Activated naive CD4-positive, alpha-beta T cell treated with anti-CD3 and anti-CD28 coated beads, Interleukin-2, amount 50 U/mL, for 72 hours (primary cell): Measurements from ENCODE around the gene BOK. TPM values are rescaled to one million over a fixed set of nuclear protein-coding genes. Genes with fewer than 3 reads are reported as not detected.
"Not testable (repeated sequence)": the region's sequence is repeated elsewhere in the genome, so short reads cannot be mapped to it uniquely, and the experiment has no call there.

ENCODE experiments used
- ATAC-seq, 2 donors: fragments of 150-1000 bp; cut with Tn5 transposase; 2 replicates each; pipeline ENCODE4 v1.10.0; 2021; ENCODE audit warnings: mild to moderate bottlenecking in 2 of 2, moderate library complexity in 2 of 2
- DNase-seq, 2 donors: peaks; one replicate each; pipeline ENCODE4 v3.0.0; 2021 to 2022; ENCODE audit warnings: low spot score in 2 of 2
- H3K27ac Mint-ChIP-seq, 2 donors: one replicate each; pipeline ENCODE4 v1.8.0; 2022; ENCODE audit warnings: mild to moderate bottlenecking in 2 of 2, mixed read lengths in 2 of 2
- H3K36me3 Mint-ChIP-seq, 2 donors: one replicate each; pipeline ENCODE4 v1.8.0; 2022; ENCODE audit warnings: mixed read lengths in 2 of 2
- H3K9me3 Mint-ChIP-seq, 2 donors: one replicate each; pipeline ENCODE4 v1.8.0; 2022; ENCODE audit warnings: mixed read lengths in 2 of 2
- total RNA-seq, 2 donors: library from RNA; stranded (reverse); gene quantifications; one replicate each; pipeline ENCODE4 v1.2.3, GENCODE V29; 2022

The BOK gene, protein sequence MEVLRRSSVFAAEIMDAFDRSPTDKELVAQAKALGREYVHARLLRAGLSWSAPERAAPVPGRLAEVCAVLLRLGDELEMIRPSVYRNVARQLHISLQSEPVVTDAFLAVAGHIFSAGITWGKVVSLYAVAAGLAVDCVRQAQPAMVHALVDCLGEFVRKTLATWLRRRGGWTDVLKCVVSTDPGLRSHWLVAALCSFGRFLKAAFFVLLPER
- total RNA-seq = under 1 TPM in 1 of 2 donors, not detected in 1; 0.35 TPM

DNA sequence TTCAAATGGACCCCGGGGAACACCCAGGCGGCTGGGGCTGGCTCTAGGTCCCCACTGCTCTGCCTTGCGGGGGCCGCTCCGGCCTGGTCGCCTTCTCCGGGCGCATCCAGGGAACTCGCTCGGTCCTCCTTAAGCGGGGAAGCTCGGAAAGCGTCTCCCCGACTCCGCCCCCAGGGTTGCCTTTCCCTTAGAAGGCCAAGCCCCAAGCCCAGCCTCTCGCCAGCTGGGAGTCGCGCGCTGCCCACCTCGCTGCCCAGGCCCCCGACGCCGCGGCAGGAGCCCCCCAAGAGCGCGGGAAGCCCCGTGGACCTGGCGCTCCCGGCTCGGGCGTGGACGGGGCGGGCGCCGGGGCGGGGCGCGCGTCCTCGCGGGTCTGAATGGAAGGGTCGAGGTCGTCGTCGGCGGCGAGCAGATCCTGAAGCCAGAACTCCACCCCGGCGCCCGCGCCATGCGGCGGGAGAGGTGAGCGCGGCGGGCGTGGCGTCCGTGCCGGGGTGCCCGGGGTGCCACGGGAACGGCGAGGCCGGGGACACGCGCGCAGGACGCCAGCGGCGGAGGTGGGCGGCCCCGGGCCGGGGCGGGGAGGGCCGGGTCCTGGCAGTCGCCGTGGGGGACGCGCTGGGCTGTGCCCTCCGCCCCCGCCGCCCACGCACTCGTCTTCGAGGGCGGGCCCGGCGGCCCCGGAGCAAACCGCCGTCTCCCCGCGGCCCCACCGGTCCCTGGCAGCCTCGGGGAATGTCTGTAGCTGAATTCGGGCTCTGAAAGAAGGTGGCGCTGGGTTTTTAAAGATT, at the start of gene BOK:
BOK (plus strand) TSS at position 214 of the 791 bp plus-strand sequence. CDS start 739 bp downstream, outside the sequence.
- Mint-ChIP-seq H3K27ac (no peak within 1 kb of the TSS), H3K36me3 (peaks cover 12 to 13% of the 10 kb centered on the region in 2 donors), H3K9me3 (peaks cover 9 to 10% of the 10 kb centered on the region in 2 donors)
- DNase-seq (no peak), ATAC-seq (peak in 1 of 2 donors; percentile 39)

DNA sequence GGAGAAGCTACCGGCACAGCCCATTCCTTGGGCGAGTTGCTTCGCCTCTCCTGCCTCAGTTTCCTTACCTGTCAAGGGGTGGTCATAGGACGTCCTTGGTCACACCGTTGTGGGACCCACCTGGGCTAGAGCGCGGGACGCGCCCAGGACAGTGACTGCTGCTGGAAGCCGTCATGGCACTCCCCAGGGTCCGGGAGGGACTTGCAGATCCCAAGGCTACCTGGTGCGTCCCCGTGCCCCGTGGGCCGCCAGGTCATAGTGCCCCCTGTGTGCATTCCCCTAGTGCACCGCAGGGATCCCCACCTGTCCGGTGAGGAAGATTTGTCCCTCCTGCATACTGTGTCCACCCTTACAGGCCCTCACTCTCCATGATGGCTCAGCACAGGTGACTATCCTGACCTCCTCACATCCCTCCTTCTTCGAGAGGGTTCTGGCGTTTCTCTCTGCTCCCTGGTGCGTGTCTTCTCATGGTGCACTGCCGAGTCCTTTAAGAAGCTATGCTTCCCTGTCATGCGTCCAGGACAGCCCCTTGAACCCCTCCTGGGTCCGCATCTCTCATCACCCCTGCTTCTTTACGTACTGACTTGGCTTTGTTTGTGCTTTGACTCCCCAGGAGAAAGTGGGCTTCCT, 49.3 kb upstream of the BOK start:
- peak overlapping the region; percentile 19 to 72 for H3K27ac Mint-ChIP-seq
- ATAC-seq = no peak
- H3K36me3 Mint-ChIP-seq = peaks cover 6 to 7% of the 10 kb centered on the region in 2 donors
- H3K9me3 Mint-ChIP-seq = no peaks in the 10 kb centered on the region
- DNase-seq = no peak

DNA sequence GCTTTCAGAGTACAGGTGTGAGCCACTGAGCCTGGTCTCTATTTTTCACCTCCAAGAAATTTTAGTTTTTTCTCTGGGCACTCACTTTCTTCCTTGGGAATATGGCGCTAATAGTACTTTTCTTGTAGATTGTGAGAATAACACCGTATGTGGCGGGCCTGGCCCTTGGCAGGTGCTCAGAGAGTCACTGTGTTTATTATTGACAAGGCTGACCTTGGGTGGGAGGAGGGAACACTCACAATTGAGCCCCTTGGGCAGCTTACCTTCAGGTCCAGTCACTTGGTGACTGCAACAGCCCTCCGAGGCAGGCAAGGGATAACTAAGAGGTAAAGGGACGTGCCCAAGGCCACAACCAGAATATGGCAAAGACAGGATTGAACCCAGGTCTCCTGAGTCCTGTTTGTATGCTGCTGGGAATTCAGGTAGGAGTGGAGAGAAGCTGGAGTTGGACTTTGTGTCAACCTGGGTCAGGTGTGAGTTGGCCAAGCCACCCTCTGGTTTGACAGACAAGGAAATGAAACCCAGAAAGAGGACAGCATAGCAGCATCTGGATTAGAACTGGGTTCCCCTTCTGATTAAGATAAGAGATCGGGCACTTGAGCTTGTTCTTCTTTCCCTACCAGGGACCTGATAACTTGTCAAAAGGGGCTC, 47.3 kb upstream of the BOK start:
- peaks cover 6 to 7% of the 10 kb centered on the region in 2 donors for H3K36me3 Mint-ChIP-seq
- peaks cover 0 to 3% of the 10 kb centered on the region in 2 donors for H3K9me3 Mint-ChIP-seq
- no peak for DNase-seq
- ATAC-seq = no peak
- H3K27ac Mint-ChIP-seq = no peak overlapping the region

DNA sequence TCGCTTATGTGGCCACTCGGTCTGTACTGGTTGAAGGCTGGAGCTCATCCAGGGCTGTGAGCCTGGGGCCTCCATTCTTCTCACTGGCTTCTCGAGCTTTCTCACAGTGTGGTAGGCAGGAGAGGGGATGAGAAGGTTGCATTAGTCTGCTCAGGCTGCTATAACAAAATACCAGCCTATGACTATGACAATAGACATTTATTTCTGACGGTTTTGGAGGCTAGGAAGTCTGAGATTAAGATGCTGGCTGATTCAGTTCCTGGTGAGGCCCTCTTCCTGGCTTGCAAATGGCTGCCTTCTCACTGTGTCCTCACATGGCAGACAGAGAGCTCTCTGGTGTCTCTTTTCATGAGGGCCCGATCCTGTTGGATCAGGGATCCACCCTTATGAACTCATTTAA, 44.0 kb upstream of the BOK start:
- H3K9me3 Mint-ChIP-seq = peaks cover 12 to 18% of the 10 kb centered on the region in 2 donors
- no peak for ATAC-seq
- no peak overlapping the region for H3K27ac Mint-ChIP-seq
- H3K36me3 Mint-ChIP-seq = peaks cover 2 to 12% of the 10 kb centered on the region in 2 donors
- no peak for DNase-seq

DNA sequence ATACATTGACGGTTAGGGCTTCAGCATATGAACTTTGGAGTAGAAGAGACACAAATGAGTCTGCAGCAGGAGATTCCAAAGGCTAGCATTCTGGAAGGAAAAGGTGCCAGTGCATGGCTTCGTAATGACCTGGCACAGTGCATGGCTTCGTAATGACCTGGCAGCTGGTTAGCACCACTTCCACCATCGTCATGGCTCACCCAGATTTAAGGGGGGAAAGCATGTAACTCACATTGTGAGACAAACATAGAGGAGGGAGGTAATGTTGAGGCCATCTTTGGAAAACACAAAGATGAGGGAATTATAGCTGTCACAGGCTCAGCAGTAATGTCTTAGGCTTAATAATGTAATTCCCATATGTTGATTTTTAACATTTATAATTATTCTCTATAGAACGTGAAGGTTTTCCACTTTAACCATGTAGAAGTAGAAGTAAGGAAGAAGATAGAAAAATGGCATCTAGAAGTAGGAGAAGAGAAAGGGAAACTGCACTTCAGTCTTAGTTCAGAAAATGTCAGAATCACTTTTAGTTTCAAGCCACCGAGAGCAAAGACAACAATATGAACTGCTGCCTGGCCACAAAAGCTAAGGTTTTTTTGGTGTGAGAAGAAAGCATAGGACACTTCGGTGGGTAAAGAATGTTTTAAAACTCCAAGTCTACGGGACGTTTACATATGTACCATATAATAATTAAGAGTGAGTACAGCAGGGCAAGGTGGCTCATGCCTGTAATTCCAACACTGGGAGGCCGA, 43.4 kb upstream of the BOK start:
- DNase-seq (no peak), ATAC-seq (peak; percentile 29 to 40)
- peak overlapping the region in 1 of 2 donors; percentile 39 for H3K27ac Mint-ChIP-seq
- peaks cover 12 to 18% of the 10 kb centered on the region in 2 donors for H3K9me3 Mint-ChIP-seq
- H3K36me3 Mint-ChIP-seq = peaks cover 0 to 9% of the 10 kb centered on the region in 2 donors

DNA sequence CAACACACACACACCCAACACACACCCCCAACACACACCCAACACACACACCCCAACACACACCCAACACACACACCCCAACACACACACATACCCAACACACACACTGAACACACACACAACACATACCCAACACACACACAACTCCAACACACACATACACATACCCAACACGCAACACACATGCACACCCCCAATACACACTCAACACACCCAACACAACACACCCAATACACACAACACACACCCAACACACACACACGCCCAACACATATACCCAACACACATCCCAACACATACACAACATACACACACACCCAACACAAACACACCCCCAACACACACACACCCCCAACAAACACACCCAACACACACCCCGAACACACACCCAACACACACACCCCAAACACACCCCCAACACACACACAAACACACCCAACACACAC, 42.0 kb upstream of the BOK start:
- Mint-ChIP-seq H3K9me3 (peaks cover 12 to 18% of the 10 kb centered on the region in 2 donors), H3K36me3 (peaks cover 0 to 9% of the 10 kb centered on the region in 2 donors), H3K27ac (no peak overlapping the region)
- DNase-seq (no peak), ATAC-seq (no peak)

DNA sequence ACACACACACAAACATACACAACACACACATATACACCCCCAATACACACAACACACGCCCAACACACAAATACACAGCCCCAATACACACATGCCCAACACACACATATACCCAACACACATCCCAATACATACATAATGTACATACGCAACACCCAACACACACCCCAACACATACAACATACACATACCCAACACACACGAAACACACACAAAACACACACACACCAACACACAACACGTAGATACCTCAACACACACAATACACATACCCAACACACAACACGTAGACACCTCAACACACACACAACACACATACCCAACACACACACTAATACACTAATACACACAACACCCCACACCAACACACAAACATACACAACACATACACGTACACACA, 41.2 kb upstream of the BOK start:
- peaks cover 12 to 18% of the 10 kb centered on the region in 2 donors for H3K9me3 Mint-ChIP-seq
- peak overlapping the region in 1 of 2 donors; percentile 7 for H3K27ac Mint-ChIP-seq
- H3K36me3 Mint-ChIP-seq = peaks cover 0 to 9% of the 10 kb centered on the region in 2 donors
- DNase-seq (no peak), ATAC-seq (no peak)

DNA sequence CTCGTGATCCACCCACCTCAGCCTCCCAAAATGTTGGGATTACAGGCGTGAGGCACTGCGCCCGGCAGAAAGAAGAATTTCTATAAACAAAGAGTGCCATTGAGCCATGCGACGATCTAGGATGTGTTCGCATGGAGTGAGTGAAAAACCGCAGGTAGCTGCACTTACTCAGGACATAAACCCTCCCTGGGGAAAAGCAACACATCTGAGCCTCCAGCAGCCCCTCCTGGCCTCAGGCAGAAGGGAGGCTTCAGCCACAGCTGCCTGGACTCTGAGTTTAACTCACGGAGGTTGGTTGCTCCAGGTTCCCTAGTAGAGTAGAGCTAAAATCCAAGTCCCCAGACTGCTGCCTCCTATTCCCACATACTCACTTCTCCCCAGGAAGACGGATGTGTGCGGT, 38.9 kb upstream of the BOK start:
- DNase-seq (no peak), ATAC-seq (no peak)
- Mint-ChIP-seq H3K27ac (no peak overlapping the region), H3K36me3 (peaks cover 0 to 9% of the 10 kb centered on the region in 2 donors), H3K9me3 (peaks cover 12 to 17% of the 10 kb centered on the region in 2 donors)

DNA sequence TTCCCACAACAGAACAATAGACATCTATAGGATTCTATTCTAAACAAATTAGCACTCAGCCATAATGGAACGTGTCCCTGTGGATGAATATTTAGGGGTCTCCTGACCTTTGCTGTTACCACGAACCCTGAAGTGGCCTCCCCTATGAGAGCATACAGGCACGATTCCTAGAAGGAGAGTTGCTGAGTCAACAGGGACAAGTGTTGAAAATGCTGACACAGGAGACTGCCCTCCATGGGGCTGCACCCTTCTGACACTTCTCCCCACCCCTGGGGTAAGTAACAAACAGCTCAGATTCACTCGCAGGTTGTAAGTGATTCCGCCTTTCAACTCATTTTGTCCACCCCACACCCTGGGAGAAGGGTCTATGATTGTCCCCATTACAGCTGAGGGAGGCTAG, 36.1 kb upstream of the BOK start:
- ATAC-seq = no peak
- H3K27ac Mint-ChIP-seq = no peak overlapping the region
- peaks cover 1 to 9% of the 10 kb centered on the region in 2 donors for H3K9me3 Mint-ChIP-seq
- H3K36me3 Mint-ChIP-seq = peaks cover 0 to 3% of the 10 kb centered on the region in 2 donors
- DNase-seq = no peak

DNA sequence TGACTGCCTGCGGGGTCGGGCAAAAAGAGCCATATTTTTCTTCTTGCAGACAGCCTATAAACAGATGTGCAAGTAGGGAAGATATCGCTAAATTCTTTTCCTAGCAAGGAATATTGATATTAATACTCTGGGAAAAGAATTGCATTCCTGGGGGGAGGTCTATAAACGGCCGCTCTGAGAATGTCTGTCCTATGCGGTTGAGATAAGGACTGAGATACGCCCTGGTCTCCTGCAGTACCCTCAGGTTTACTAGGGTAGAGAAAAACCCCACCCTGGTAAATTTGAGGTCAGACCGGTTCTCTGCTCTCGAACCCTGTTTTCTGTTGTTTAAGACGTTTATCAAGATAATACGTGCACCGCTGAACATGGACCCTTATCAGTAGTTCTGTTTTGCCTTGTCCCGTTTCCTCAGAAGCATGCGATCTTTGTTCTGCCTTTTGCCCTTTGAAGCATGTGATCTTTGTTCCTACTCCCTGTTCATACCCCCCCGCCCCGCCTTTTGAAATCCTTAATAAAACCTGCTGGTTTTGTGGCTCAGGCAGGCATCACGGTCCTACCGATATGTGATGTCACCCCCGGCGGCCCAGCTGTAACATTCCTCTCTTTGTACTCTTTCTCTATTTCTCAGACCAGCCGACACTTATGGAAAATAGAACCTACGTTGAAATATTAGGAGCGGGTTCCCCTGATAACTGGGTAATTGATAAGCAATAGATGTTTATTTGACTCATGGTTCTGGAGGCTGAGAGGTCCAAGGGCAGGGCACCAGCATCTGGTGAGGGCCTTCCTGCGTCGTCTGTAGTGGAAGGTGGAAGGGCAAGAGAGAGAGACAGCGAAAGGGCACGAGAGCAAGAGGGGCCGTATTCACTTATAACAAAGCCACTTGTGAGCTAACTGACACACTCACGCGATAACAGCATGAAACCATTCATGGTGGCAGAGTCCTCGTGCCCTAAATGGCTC, 32.4 kb upstream of the BOK start:
- not testable (repeated sequence) for H3K36me3 Mint-ChIP-seq, ATAC-seq, H3K9me3 Mint-ChIP-seq, H3K27ac Mint-ChIP-seq, DNase-seq

DNA sequence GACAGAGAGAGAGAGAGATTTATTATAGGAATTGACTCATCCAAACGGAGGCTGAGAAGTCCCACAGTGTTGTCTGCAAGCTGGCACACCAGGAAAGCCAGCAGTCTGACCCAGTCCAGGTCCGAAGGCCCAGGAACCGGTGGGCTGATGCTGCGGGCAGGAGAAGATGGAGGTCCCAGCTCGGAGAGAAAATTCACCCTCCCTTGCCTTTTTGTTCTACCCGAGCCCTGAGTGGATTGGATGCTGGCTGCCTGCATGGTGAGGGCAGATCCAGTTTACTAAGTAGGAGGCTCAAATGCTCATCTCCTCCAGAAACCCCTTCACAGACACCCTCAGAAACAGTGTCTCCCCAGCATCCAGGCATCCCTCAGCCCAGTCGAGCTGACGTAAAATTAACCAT, 28.0 kb upstream of the BOK start:
- Mint-ChIP-seq H3K36me3 (no peaks in the 10 kb centered on the region), H3K27ac (no peak overlapping the region), H3K9me3 (peaks cover 0 to 7% of the 10 kb centered on the region in 2 donors)
- ATAC-seq (no peak), DNase-seq (no peak)

DNA sequence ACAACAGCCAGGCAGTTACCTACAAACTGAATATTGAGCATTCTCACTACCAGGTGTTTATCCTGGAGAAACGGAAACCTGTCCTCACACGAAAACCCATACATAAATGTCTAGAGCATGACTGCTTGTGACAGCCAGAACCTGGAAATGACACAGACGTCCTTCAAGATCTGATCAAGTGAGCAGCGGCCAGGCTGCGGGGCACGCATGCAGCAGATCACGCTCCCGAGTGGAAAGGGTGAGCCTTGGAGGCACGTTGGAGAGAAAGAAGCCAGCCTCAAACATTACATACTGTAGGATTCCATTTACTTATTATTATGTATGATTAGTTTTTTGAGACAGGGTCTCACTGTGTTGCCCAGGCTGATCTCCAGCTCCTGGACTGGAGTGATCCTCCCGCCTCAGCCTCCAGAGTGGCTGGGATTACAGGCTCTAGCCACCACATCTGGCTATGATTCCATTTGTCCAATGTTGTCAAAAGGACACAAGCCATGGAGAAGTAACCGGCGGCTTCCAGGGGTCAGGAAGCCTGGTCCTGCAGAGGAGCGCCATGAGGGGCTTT, 27.3 kb upstream of the BOK start:
- peaks cover 0 to 4% of the 10 kb centered on the region in 2 donors for H3K9me3 Mint-ChIP-seq
- H3K27ac Mint-ChIP-seq = no peak overlapping the region
- no peaks in the 10 kb centered on the region for H3K36me3 Mint-ChIP-seq
- no peak for ATAC-seq
- DNase-seq = no peak

DNA sequence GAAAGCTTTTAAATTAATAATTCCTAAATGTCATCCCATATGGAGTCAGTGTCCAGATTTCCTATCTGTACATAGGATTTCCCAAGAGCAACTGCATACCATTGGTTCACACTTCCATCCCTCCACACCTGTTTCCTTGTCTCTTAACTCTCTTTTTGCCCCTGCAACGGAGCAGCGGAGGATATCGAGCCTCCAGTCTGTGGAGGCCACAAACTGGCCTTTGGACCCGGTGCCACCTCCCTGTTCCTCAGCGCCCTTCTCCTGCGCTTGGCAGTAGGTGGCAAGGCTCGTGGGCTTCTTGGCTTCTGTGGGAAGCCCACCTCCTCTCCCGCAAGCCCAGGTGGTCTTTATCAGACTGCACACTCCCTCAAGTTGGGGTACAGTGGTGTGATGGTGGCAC, 26.4 kb upstream of the BOK start:
- no peak for DNase-seq
- no peak for ATAC-seq
- no peaks in the 10 kb centered on the region for H3K9me3 Mint-ChIP-seq
- no peaks in the 10 kb centered on the region for H3K36me3 Mint-ChIP-seq
- H3K27ac Mint-ChIP-seq = no peak overlapping the region

DNA sequence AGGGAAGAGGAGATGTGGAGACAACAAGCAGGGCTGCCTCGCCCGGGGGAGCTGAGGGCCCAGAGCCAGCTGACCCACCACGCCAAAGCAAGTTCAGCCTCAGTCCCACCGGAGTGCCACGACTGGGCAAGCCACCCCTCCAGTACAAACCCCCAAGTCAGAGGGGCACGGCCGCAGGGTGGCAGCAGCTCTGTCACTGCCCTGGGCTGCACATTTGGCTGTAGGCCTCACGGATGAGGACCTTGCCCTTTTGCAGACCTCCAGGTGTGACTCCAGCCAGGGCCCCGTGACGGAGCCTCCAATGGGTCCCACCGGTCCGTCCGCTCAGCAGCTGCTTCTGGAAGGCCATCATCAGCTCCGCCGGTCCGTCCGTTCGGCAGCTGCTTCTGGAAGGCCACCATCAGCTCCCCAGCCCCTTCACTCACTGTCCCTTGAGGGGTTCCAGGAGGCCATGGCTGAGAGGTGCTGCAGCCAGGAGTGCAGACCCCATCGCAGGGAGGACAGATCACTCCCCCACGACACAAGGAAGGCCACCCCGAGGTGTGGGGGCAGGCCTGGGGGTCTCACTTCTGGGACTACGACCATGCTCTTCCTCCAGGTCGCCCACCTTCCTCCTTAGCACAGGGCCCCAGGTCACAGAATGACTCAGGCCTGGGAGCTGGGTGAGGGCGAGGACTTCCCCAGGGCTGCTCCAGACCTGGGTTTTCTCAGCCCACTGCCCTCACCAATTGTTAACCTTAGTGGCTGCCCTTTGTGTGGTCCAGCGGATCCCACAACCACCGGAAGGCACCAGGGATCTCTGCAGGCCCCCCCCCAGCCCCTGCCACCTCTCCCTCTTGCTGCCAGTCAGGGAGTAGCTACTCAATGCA, 25.6 kb upstream of the BOK start:
- Mint-ChIP-seq H3K27ac (no peak overlapping the region), H3K36me3 (no peaks in the 10 kb centered on the region), H3K9me3 (no peaks in the 10 kb centered on the region)
- no peak for DNase-seq
- no peak for ATAC-seq
